SK-N-SH (cell line): ENCODE results near the gene ALOX15. TPM values are rescaled to one million over a fixed set of nuclear protein-coding genes. Genes with fewer than 3 reads are reported as not detected.

ENCODE experiments used
- CTCF ChIA-PET: fragments of 300-600, 350-600 bp; formaldehyde crosslinking; extraction: SDS; loops from one replicate; lab custom pipeline; 2021; lab: Yijun Ruan, JAX
- POLR2A ChIA-PET: fragments of 350-600 bp; sonication (Branson Sonifier 250); formaldehyde crosslinking; extraction: SDS; loops from one replicate; lab custom pipeline; 2020; ENCODE audit warnings: antibody characterized with exemption, inconsistent platforms; lab: Yijun Ruan, JAX
- DNase-seq: peaks from one replicate; pipeline ENCODE4 v3.0.0; 2012
- H2AFZ ChIP-seq: fragments of 200-600 bp; sonication (generic); 2 replicates; pipeline ENCODE4 v1.8.1; 2016; ENCODE audit warnings: antibody characterized with exemption, mild to moderate bottlenecking, low read depth
- H3F3A ChIP-seq: fragments of 200-600 bp; sonication (generic); replicated peaks from 2 replicates; pipeline ENCODE3; 2016; ENCODE audit warnings: antibody characterized with exemption, mild to moderate bottlenecking; ENCODE audit not compliant: insufficient read depth
- H3K27ac ChIP-seq, 2 experiments: fragments of 200-500 bp in 1 of 2; fragments of 200-600 bp in 1 of 2; sonication (Bioruptor generic) in 1 of 2; sonication (generic), shearing (Covaris generic) in 1 of 2; 2 replicates each; pipeline versions ENCODE4 v1.5.1 to v1.6.1; 2014 to 2016; ENCODE audit warnings: low read depth in 2 of 2, inconsistent platforms in 1 of 2, low read length in 1 of 2, mild to moderate bottlenecking in 1 of 2, mixed read lengths in 1 of 2
- H3K27me3 ChIP-seq: fragments of 200-600 bp; sonication (generic), shearing (Covaris generic); 2 replicates; pipeline ENCODE4 v1.6.1; 2016; ENCODE audit warnings: mixed run types; ENCODE audit not compliant: insufficient read depth
- H3K36me3 ChIP-seq, 2 experiments: fragments of 200-500 bp in 1 of 2; fragments of 200-600 bp in 1 of 2; sonication (Bioruptor generic) in 1 of 2; sonication (generic) in 1 of 2; replicated peaks in 1 of 2; 2 replicates each; pipeline versions ENCODE3 to v1.5.1; 2014 to 2016; ENCODE audit warnings: low read length in 1 of 2, mild to moderate bottlenecking in 1 of 2; ENCODE audit not compliant: insufficient read depth in 2 of 2, control insufficient read depth in 1 of 2
- H3K4me1 ChIP-seq, 2 experiments: fragments of 200-500 bp in 1 of 2; fragments of 200-600 bp in 1 of 2; sonication (Bioruptor generic) in 1 of 2; sonication (generic), shearing (Covaris generic) in 1 of 2; 2 replicates each; pipeline versions ENCODE4 v1.5.1 to v1.6.1; 2014 to 2016; ENCODE audit warnings: low read depth in 1 of 2, low read length in 1 of 2, mixed run types in 1 of 2; ENCODE audit not compliant: insufficient read depth in 2 of 2, control insufficient read depth in 1 of 2
- H3K4me2 ChIP-seq: fragments of 200-600 bp; sonication (generic), shearing (Covaris generic); 2 replicates; pipeline ENCODE4 v1.6.1; 2017; ENCODE audit warnings: mixed run types
- H3K4me3 ChIP-seq, 2 experiments: fragments of 200-500 bp in 1 of 2; fragments of 200-600 bp in 1 of 2; sonication (Bioruptor generic) in 1 of 2; sonication (generic), shearing (Covaris generic) in 1 of 2; 2 replicates each; pipeline versions ENCODE4 v1.5.1 to v1.8.1; 2014 to 2016; ENCODE audit warnings: low read depth in 2 of 2, inconsistent platforms in 1 of 2, low read length in 1 of 2, mild to moderate bottlenecking in 1 of 2, mixed read lengths in 1 of 2, moderate library complexity in 1 of 2
- H3K79me2 ChIP-seq: fragments of 200-600 bp; sonication (generic); 2 replicates; pipeline ENCODE4 v1.8.1; 2017; ENCODE audit warnings: mild to moderate bottlenecking; ENCODE audit not compliant: insufficient read depth
- H3K9ac ChIP-seq: fragments of 200-600 bp; sonication (generic); 2 replicates; pipeline ENCODE4 v1.6.1; 2017; ENCODE audit warnings: mixed run types
- H3K9me2 ChIP-seq: fragments of 200-600 bp; sonication (generic); 2 replicates; pipeline ENCODE4 v1.6.1; 2017; ENCODE audit warnings: mixed run types
- H3K9me3 ChIP-seq: fragments of 200-600 bp; sonication (generic); 2 replicates; pipeline ENCODE4 v1.6.1; 2017; ENCODE audit warnings: mixed run types, mild to moderate bottlenecking, moderate library complexity
- H4K20me1 ChIP-seq: fragments of 200-600 bp; sonication (generic); 2 replicates; pipeline ENCODE4 v1.6.1; 2017; ENCODE audit warnings: mild to moderate bottlenecking, mixed run types; ENCODE audit not compliant: insufficient read depth
- CHD2 ChIP-seq: fragments of 150-350 bp; IDR thresholded peaks from 2 replicates; pipeline ENCODE4 v1.6.1; 2018; ENCODE audit warnings: low read length; ENCODE audit not compliant: partially characterized antibody
- EP300 ChIP-seq, 2 experiments: IDR thresholded peaks; 2 replicates each; pipeline versions ENCODE4 v1.4.0 to v1.6.1; 2012; ENCODE audit warnings: borderline replicate concordance in 1 of 2, low read depth in 1 of 2, low read length in 1 of 2
- EZH2phosphoT487 ChIP-seq: fragments of 200-600 bp; sonication (generic); IDR thresholded peaks from 2 replicates; pipeline ENCODE4 v1.6.1; 2017; ENCODE audit warnings: low read depth, mixed run types, mild to moderate bottlenecking, antibody characterized with exemption, moderate library complexity, borderline replicate concordance
- FOSL2 ChIP-seq: IDR thresholded peaks from 2 replicates; pipeline ENCODE4 v1.4.0; 2012; ENCODE audit warnings: low read depth, mild to moderate bottlenecking, moderate library complexity, borderline replicate concordance
- FOXJ3 ChIP-seq: sonication (generic); formaldehyde crosslinking; IDR thresholded peaks from 2 replicates; pipeline ENCODE4 v1.5.1; 2020; ENCODE audit warnings: mild to moderate bottlenecking, missing genetic modification reagents
- GATA2 ChIP-seq: sonication (generic); formaldehyde crosslinking; IDR thresholded peaks from 2 replicates; pipeline ENCODE4 v1.5.0; 2020; ENCODE audit warnings: mild to moderate bottlenecking, missing genetic modification reagents
- MEF2A ChIP-seq: IDR thresholded peaks from 2 replicates; pipeline ENCODE4 v1.4.0; 2012; ENCODE audit warnings: low read depth, borderline replicate concordance
- NFIC ChIP-seq: IDR thresholded peaks from 2 replicates; pipeline ENCODE4 v1.4.0; 2012; ENCODE audit warnings: borderline replicate concordance
- NRF1 ChIP-seq: IDR thresholded peaks from 2 replicates; pipeline ENCODE4 v1.6.1; 2012; ENCODE audit warnings: low read depth, mild to moderate bottlenecking, low read length
- RAD21 ChIP-seq: IDR thresholded peaks from 2 replicates; pipeline ENCODE4 v1.6.1; 2012; ENCODE audit warnings: mild to moderate bottlenecking, low read length
- REST ChIP-seq: IDR thresholded peaks from 2 replicates; pipeline ENCODE4 v1.6.1; 2012; ENCODE audit warnings: mild to moderate bottlenecking, low read depth, low read length, moderate library complexity
- RXRA ChIP-seq: IDR thresholded peaks from 2 replicates; pipeline ENCODE4 v1.4.0; 2012; ENCODE audit warnings: low read depth, mild to moderate bottlenecking, borderline replicate concordance
- TAF1 ChIP-seq: IDR thresholded peaks from 2 replicates; pipeline ENCODE4 v1.6.1; 2012; ENCODE audit warnings: low read depth, mild to moderate bottlenecking, low read length, moderate library complexity, borderline replicate concordance
- TCF12 ChIP-seq: IDR thresholded peaks from 2 replicates; pipeline ENCODE4 v1.4.0; 2012
- TEAD4 ChIP-seq: IDR thresholded peaks from 2 replicates; pipeline ENCODE4 v1.4.0; 2012; ENCODE audit warnings: mild to moderate bottlenecking, borderline replicate concordance; ENCODE audit not compliant: insufficient read depth
- USF1 ChIP-seq: IDR thresholded peaks from 2 replicates; pipeline ENCODE4 v1.4.0; 2012; ENCODE audit warnings: low read depth, borderline replicate concordance
- YY1 ChIP-seq: IDR thresholded peaks from 2 replicates; pipeline ENCODE4 v1.4.0; 2012; ENCODE audit warnings: low read depth, mild to moderate bottlenecking
- WGBS: methylation state at CpG from one replicate; pipeline ENCODE4 v1.1.6; 2017; ENCODE audit warnings: low lambda C conversion rate; 5-methylcytosine and 5-hydroxymethylcytosine counted together
- polyA plus RNA-seq, 3 experiments: library from polyadenylated mRNA; depleted of rRNA; stranded (reverse); fragments of >200 nt; gene quantifications; 2 replicates each; pipeline ENCODE4 v1.2.3, GENCODE V29; 2012
- TF ChIP-seq, protein P1 (sequence below): IDR thresholded peaks from 2 replicates; pipeline ENCODE4 v1.4.0; 2012; ENCODE audit warnings: low read depth
- TF ChIP-seq, protein P2 (sequence below): fragments of 200-600 bp; sonication (generic); IDR thresholded peaks from 2 replicates; pipeline ENCODE4 v1.6.1; 2017; ENCODE audit warnings: antibody characterized with exemption, mild to moderate bottlenecking, moderate library complexity

Gene ALOX15
- polyA plus RNA-seq, 1 of the 3 experiments (the other 2 are of a cell fraction): not detected

GRCh38 chr17:4617090-4617489 lies 24.4 kb downstream of the ALOX15 start:
- no peak overlapping the region for H2AFZ ChIP-seq
- no peaks in the 10 kb centered on the region for H3K79me2 ChIP-seq
- no peaks in the 10 kb centered on the region for H3F3A ChIP-seq
- DNase-seq: no peak
- no peak overlapping the region for H3K4me2 ChIP-seq
- no peak overlapping the region for H3K9ac ChIP-seq
- POLR2A ChIA-PET: no interaction called here
- CTCF ChIA-PET: interaction anchor here (1.0 to 3.7 kb wide), 4 partner anchors 8 to 50 kb away, joined by 3 to 32 read pairs (median 7); no protein-coding TSS in a partner anchor
- 38% methylated on average over 9 of the region's 17 CpGs for WGBS
- no peaks in the 10 kb centered on the region; a peak in 1 of 4 replicates for H3K4me1 ChIP-seq
- H3K4me3 ChIP-seq: no peak overlapping the region
- H3K9me3 ChIP-seq: no peaks in the 10 kb centered on the region
- no peaks in the 10 kb centered on the region for H3K9me2 ChIP-seq
- no peak overlapping the region for H3K27ac ChIP-seq
- TF ChIP-seq MEF2A (no peak), NRF1 (no peak), REST (no peak), USF1 (no peak), TCF12 (no peak), YY1 (no peak), EZH2phosphoT487 (no peak), RAD21 (no peak), EP300 (IDR thresholded peaks at IDR 0.05; ENCODE audit: borderline replicate concordance in 1 of 2, low read depth in 1 of 2, low read length in 1 of 2) (no peak), FOXJ3 (no peak), FOSL2 (no peak), TAF1 (no peak), CHD2 (no peak), NFIC (no peak), GATA2 (CRISPR knock-in tag) (no peak), TEAD4 (no peak), RXRA (no peak)
- TF ChIP-seq, protein P1, sequence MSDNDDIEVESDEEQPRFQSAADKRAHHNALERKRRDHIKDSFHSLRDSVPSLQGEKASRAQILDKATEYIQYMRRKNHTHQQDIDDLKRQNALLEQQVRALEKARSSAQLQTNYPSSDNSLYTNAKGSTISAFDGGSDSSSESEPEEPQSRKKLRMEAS: no peak
- TF ChIP-seq, protein P2, sequence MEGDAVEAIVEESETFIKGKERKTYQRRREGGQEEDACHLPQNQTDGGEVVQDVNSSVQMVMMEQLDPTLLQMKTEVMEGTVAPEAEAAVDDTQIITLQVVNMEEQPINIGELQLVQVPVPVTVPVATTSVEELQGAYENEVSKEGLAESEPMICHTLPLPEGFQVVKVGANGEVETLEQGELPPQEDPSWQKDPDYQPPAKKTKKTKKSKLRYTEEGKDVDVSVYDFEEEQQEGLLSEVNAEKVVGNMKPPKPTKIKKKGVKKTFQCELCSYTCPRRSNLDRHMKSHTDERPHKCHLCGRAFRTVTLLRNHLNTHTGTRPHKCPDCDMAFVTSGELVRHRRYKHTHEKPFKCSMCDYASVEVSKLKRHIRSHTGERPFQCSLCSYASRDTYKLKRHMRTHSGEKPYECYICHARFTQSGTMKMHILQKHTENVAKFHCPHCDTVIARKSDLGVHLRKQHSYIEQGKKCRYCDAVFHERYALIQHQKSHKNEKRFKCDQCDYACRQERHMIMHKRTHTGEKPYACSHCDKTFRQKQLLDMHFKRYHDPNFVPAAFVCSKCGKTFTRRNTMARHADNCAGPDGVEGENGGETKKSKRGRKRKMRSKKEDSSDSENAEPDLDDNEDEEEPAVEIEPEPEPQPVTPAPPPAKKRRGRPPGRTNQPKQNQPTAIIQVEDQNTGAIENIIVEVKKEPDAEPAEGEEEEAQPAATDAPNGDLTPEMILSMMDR: no peak
- no peaks in the 10 kb centered on the region for H4K20me1 ChIP-seq
- H3K36me3 ChIP-seq: no peaks in the 10 kb centered on the region
- H3K27me3 ChIP-seq: peaks cover 9% of the 10 kb centered on the region; the same call in 1 of the 2 replicates
